ENCODE measurements around the gene ATG9A. TPM values are rescaled to one million over a fixed set of nuclear protein-coding genes. Genes with fewer than 3 reads are reported as not detected.

Gene ATG9A
- total RNA-seq, 2 donors from 2014 or later, result 45.4 to 45.7 TPM

- no peak for DNase-seq
- H3K9me3 ChIP-seq (ENCODE audit: control insufficient read depth, low read length), result no peaks in the 10 kb centered on the region
- H3K27me3 ChIP-seq (ENCODE audit: control insufficient read depth, insufficient read depth, low read length, poor library complexity, severe bottlenecking), result no peaks in the 10 kb centered on the region
- no peak overlapping the region for H3K9ac ChIP-seq (ENCODE audit: extremely low read depth, low read length, poor library complexity, severe bottlenecking)
- no peaks in the 10 kb centered on the region for H3K9me3 Mint-ChIP-seq
- H3K4me1 Mint-ChIP-seq, result peaks cover 12% of the 10 kb centered on the region
- no peak overlapping the region for H3K4me3 ChIP-seq (ENCODE audit: low read length)
- no peaks in the 10 kb centered on the region for H3K27me3 Mint-ChIP-seq (ENCODE audit: insufficient read depth)
- peaks cover 52% of the 10 kb centered on the region for H3K36me3 Mint-ChIP-seq (ENCODE audit: low read depth)
- 97 to 100% methylated on average over 9 to 10 of the region's 10 CpGs for WGBS, 2 experiments (ENCODE audit: insufficient coverage in 1 of 2, insufficient read length in 1 of 2)
- TF ChIP-seq CTCF (conservative IDR thresholded peaks at IDR 0.05), result no peak
- no peak overlapping the region for H3K27ac ChIP-seq (ENCODE audit: low read depth, low read length)
- H3K4me3 Mint-ChIP-seq, result no peak overlapping the region
- H3K4me1 ChIP-seq (ENCODE audit: control insufficient read depth, insufficient read depth, low read length), result no peaks in the 10 kb centered on the region
- H3K27ac Mint-ChIP-seq, result no peak overlapping the region
- peaks cover 61% of the 10 kb centered on the region for H3K36me3 ChIP-seq (ENCODE audit: control insufficient read depth, insufficient read depth, low read length)
These were observed 15.9 kb downstream of the ATG9A start for GRCh38 chr2:219213486-219214071.

- peaks cover 58% of the 10 kb centered on the region for H3K36me3 Mint-ChIP-seq (ENCODE audit: low read depth)
- H3K27me3 Mint-ChIP-seq (ENCODE audit: insufficient read depth), result no peaks in the 10 kb centered on the region
- H3K9ac ChIP-seq (ENCODE audit: extremely low read depth, low read length, poor library complexity, severe bottlenecking), result no peak overlapping the region
- 92 to 96% methylated on average over 7 to 8 of the region's 8 CpGs for WGBS, 2 experiments (ENCODE audit: insufficient coverage in 1 of 2, insufficient read length in 1 of 2)
- no peaks in the 10 kb centered on the region for H3K4me1 ChIP-seq (ENCODE audit: control insufficient read depth, insufficient read depth, low read length)
- no peak overlapping the region for H3K27ac Mint-ChIP-seq
- H3K9me3 Mint-ChIP-seq, result no peaks in the 10 kb centered on the region
- no peak overlapping the region for H3K27ac ChIP-seq (ENCODE audit: low read depth, low read length)
- H3K9me3 ChIP-seq (ENCODE audit: control insufficient read depth, low read length), result no peaks in the 10 kb centered on the region
- peaks cover 11% of the 10 kb centered on the region for H3K4me1 Mint-ChIP-seq
- no peak for DNase-seq
- H3K4me3 Mint-ChIP-seq, result no peak overlapping the region
- no peaks in the 10 kb centered on the region for H3K27me3 ChIP-seq (ENCODE audit: control insufficient read depth, insufficient read depth, low read length, poor library complexity, severe bottlenecking)
- no peak overlapping the region for H3K4me3 ChIP-seq (ENCODE audit: low read length)
- TF ChIP-seq CTCF (conservative IDR thresholded peaks at IDR 0.05), result no peak
- H3K36me3 ChIP-seq (ENCODE audit: control insufficient read depth, insufficient read depth, low read length), result peaks cover 66% of the 10 kb centered on the region
These were observed 16.4 kb downstream of the ATG9A start for GRCh38 chr2:219213026-219213415.

GRCh38 chr2:219210886-219211362 lies 18.5 kb downstream of the ATG9A start:
- Mint-ChIP-seq H3K9me3 (no peaks in the 10 kb centered on the region), H3K27me3 (ENCODE audit: insufficient read depth) (no peaks in the 10 kb centered on the region), H3K4me3 (no peak overlapping the region), H3K4me1 (peaks cover 6% of the 10 kb centered on the region), H3K27ac (peak overlapping the region; percentile 36), H3K36me3 (ENCODE audit: low read depth) (peaks cover 50% of the 10 kb centered on the region)
- Histone ChIP-seq H3K9ac (ENCODE audit: extremely low read depth, low read length, poor library complexity, severe bottlenecking) (no peak overlapping the region), H3K4me3 (ENCODE audit: low read length) (no peak overlapping the region), H3K27me3 (ENCODE audit: control insufficient read depth, insufficient read depth, low read length, poor library complexity, severe bottlenecking) (no peaks in the 10 kb centered on the region), H3K36me3 (ENCODE audit: control insufficient read depth, insufficient read depth, low read length) (peaks cover 65% of the 10 kb centered on the region), H3K27ac (ENCODE audit: low read depth, low read length) (no peak overlapping the region), H3K9me3 (ENCODE audit: control insufficient read depth, low read length) (no peaks in the 10 kb centered on the region), H3K4me1 (ENCODE audit: control insufficient read depth, insufficient read depth, low read length) (no peaks in the 10 kb centered on the region)
- no peak for DNase-seq
- WGBS, 2 experiments (ENCODE audit: insufficient coverage in 1 of 2, insufficient read length in 1 of 2), result 92 to 95% methylated on average over 6 to 9 of the region's 9 CpGs
- TF ChIP-seq CTCF (conservative IDR thresholded peaks at IDR 0.05), result no peak
